GM19328 (cell line): ENCODE results near the gene RDH16.
"Not testable (repeated sequence)": the region's sequence is repeated elsewhere in the genome, so short reads cannot be mapped to it uniquely, and the experiment has no call there.

Source experiments
- ATAC-seq: cut with Tn5 transposase; IDR thresholded peaks from one replicate; pipeline ENCODE4 v1.9.1; 2021; ENCODE audit warnings: mild to moderate bottlenecking, moderate library complexity; ENCODE audit not compliant: unreplicated experiment

The RDH16 gene

GRCh38 chr12:56954958-56955355 is 2.5 kb downstream of the RDH16 start:
- ATAC-seq = no peak

- no peak for ATAC-seq
These were observed 3.1 kb downstream of the RDH16 start for GRCh38 chr12:56954057-56954957.

- ATAC-seq = no peak
These were observed 4.1 kb downstream of the RDH16 start for GRCh38 chr12:56953314-56953713.

GRCh38 chr12:56951582-56952339 is 5.6 kb downstream of the RDH16 start:
- no peak for ATAC-seq

- ATAC-seq = no peak
These were observed 8.5 kb downstream of the RDH16 start for GRCh38 chr12:56948881-56949280.

GRCh38 chr12:56948457-56948777 is 9.0 kb downstream of the RDH16 start:
- ATAC-seq = no peak

GRCh38 chr12:56947633-56948456 is 9.6 kb downstream of the RDH16 start:
- no peak for ATAC-seq

- no peak for ATAC-seq
These were observed 13.5 kb downstream of the RDH16 start for GRCh38 chr12:56943878-56944277.

GRCh38 chr12:56943374-56943773 is 14.0 kb downstream of the RDH16 start:
- not testable (repeated sequence) for ATAC-seq

GRCh38 chr12:56941299-56942017 is 15.9 kb downstream of the RDH16 start:
- ATAC-seq = no peak

- ATAC-seq = not testable (repeated sequence)
These were observed 16.5 kb downstream of the RDH16 start for GRCh38 chr12:56940942-56941298.

- ATAC-seq = no peak
These were observed 21.7 kb downstream of the RDH16 start for GRCh38 chr12:56935752-56936151.

- no peak for ATAC-seq
These were observed 22.3 kb downstream of the RDH16 start for GRCh38 chr12:56935157-56935556.

- no peak for ATAC-seq
These were observed 23.4 kb downstream of the RDH16 start, which contains the start of gene SDR9C7 for GRCh38 chr12:56933826-56934625. Gene SDR9C7 (minus strand): TSS chr12:56934408. CDS start chr12:56934261, 147 bp downstream.

- ATAC-seq = no peak
These were observed 24.5 kb downstream of the RDH16 start for GRCh38 chr12:56932867-56933266.

- ATAC-seq = no peak
These were observed 25.3 kb downstream of the RDH16 start for GRCh38 chr12:56932146-56932545.

- no peak for ATAC-seq
These were observed 25.9 kb downstream of the RDH16 start for GRCh38 chr12:56931474-56931978.

GRCh38 chr12:56930241-56930640 is 27.2 kb downstream of the RDH16 start:
- no peak for ATAC-seq

- no peak for ATAC-seq
These were observed 27.6 kb downstream of the RDH16 start for GRCh38 chr12:56929780-56930179.

- ATAC-seq = no peak
These were observed 29.1 kb downstream of the RDH16 start for GRCh38 chr12:56928262-56928661.
